ENCODE results near the gene ING2. TPM values are rescaled to one million over a fixed set of nuclear protein-coding genes. Genes with fewer than 3 reads are reported as not detected.

The ING2 gene
- total RNA-seq, 5 donors from 2014 or later (not counting 1 experiment from before 2014, with no cell fraction given): 5.0 to 14.0 (median 7.6) TPM

DNA sequence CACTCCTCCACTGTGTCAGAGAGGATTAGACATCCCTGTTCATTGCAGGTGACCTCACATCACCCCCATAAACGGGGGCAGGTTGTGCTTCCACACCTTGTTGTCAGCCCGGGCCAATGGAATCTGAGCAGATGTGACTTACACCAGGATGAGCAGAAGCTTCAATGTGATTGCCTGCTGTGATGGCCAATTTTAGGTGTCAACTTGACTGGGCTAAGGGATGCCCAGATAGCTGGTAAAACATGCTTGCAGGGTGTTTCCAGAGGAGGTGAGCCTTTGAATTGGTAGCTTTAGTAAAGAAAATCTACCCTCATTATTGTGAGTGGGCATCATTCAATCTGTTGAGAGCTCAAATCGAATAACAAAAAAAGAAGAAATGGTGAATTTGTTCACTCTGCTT is 52.1 kb downstream of the ING2 start:
- Histone ChIP-seq H3K9me3 (no peaks in the 10 kb centered on the region), H3K27me3 (replicated peaks in 1 of 2; ENCODE audit: control insufficient read depth in 2 of 2, extremely low read depth in 1 of 2, insufficient read depth in 2 of 2, low read length in 1 of 2) (peaks cover 0 to 5% of the 10 kb centered on the region in 2 experiments), H3K27ac (ENCODE audit: low read length) (no peak overlapping the region), H3K36me3 (ENCODE audit: control insufficient read depth in 2 of 2, extremely low read depth in 1 of 2, insufficient read depth in 1 of 2, low read length in 1 of 2) (no peaks in the 10 kb centered on the region), H3K4me3 (ENCODE audit: control insufficient read depth in 1 of 2, extremely low read depth in 1 of 2, low read length in 1 of 2) (no peak overlapping the region), H3K4me1 (ENCODE audit: control insufficient read depth in 1 of 2, extremely low read depth in 1 of 2, insufficient read depth in 2 of 2, low read length in 2 of 2) (no peaks in the 10 kb centered on the region)
- DNase-seq (no peak), ATAC-seq (replicated peaks in 1 of 4) (no peak)
- Mint-ChIP-seq H3K27ac (no peak overlapping the region), H3K9me3 (no peaks in the 10 kb centered on the region), H3K4me3 (no peak overlapping the region), H3K36me3 (no peaks in the 10 kb centered on the region), H3K4me1 (no peaks in the 10 kb centered on the region), H3K27me3 (peaks cover 0 to 15% of the 10 kb centered on the region in 2 donors)
- ChIA-PET CTCF (no interaction called here), POLR2A (no interaction called here)
- 83% methylated on average over 1 of the region's 3 CpGs for WGBS (ENCODE audit: insufficient coverage)

DNA sequence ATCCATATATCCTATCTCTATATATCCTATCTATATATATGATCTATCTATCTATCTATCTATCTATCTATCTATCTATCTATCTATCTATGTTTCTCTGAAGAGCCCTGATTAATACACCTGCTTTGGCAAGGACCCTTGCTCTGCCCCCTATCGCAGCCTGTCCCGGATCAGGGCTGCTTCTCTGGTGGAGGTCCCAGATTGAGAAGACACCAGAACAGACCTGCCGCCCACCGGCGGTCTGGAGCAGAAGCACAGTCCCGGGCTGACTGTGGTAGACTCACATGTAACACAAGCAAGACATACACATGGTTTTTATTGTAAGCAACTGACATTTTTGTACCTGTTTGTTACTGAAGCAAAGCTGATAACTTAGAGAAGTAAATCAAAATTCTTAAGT is 52.8 kb downstream of the ING2 start:
- WGBS (ENCODE audit: insufficient coverage): 97% methylated on average over 3 of the region's 6 CpGs
- H3K36me3 Mint-ChIP-seq: no peaks in the 10 kb centered on the region
- POLR2A ChIA-PET: no interaction called here

DNA sequence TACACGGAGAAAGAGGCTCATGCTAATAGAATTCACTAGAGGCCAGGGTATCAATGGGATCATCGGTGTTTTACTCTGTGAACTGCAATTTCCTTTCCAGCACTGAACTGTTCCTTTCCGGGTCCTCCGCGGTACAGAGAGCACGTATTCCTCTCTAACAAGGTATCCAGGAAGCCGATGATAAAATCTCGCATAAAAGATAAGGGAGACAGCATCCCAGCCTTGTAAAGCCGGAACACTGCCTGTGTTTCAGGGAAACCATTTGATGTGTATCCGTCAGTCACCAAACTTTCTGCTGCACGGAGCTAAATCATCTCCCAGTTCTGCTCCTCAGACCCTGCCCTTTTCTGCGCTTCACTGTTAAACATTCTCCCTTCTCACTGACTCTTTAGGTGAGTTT is 54.0 kb downstream of the ING2 start:
- H3K27ac Mint-ChIP-seq: no peak overlapping the region
- H3K4me3 ChIP-seq (ENCODE audit: control insufficient read depth in 1 of 2, extremely low read depth in 1 of 2, low read length in 1 of 2): no peak overlapping the region
- 84% methylated on average over 9 of the region's 12 CpGs for WGBS (ENCODE audit: insufficient coverage)

More for the DNA sequence above, 52.8 kb downstream of the ING2 start:
- Mint-ChIP-seq H3K9me3 (no peaks in the 10 kb centered on the region), H3K27me3 (peaks cover 0 to 15% of the 10 kb centered on the region in 2 donors), H3K27ac (no peak overlapping the region), H3K4me3 (no peak overlapping the region), H3K4me1 (no peaks in the 10 kb centered on the region)
- no peaks in the 10 kb centered on the region for H3K4me1 ChIP-seq (ENCODE audit: control insufficient read depth in 1 of 2, extremely low read depth in 1 of 2, insufficient read depth in 2 of 2, low read length in 2 of 2)
- no peak overlapping the region for H3K4me3 ChIP-seq (ENCODE audit: control insufficient read depth in 1 of 2, extremely low read depth in 1 of 2, low read length in 1 of 2)
- CTCF ChIA-PET: no interaction called here
- ATAC-seq (replicated peaks in 1 of 4): no peak
- peak in 1 of 35 experiments; percentile 15 for DNase-seq
- H3K27me3 ChIP-seq (replicated peaks in 1 of 2; ENCODE audit: control insufficient read depth in 2 of 2, extremely low read depth in 1 of 2, insufficient read depth in 2 of 2, low read length in 1 of 2): peaks cover 0 to 5% of the 10 kb centered on the region in 2 experiments
- no peaks in the 10 kb centered on the region for H3K36me3 ChIP-seq (ENCODE audit: control insufficient read depth in 2 of 2, extremely low read depth in 1 of 2, insufficient read depth in 1 of 2, low read length in 1 of 2)
- no peak overlapping the region for H3K27ac ChIP-seq (ENCODE audit: low read length)
- no peaks in the 10 kb centered on the region for H3K9me3 ChIP-seq

DNA sequence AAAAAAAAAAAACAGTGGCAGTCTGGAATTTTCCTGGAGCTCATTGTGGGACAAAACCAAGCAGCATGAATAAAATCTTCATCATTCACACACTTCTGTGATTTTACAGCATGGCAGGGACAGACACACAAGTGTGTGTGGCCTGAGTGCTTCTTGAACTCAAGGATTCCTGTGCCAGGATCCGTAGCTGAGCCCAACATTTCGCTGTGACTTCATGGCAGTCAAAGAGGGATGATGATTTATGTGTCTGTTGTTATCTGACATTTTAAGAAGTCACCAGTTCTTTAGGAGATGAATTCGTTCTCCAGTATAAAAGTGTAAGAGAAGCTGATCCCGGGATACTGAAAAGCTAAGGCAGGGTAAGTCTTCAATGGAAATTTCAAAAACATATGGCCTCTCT is 57.0 kb downstream of the ING2 start:
- Mint-ChIP-seq H3K27me3 (peaks cover 11 to 17% of the 10 kb centered on the region in 2 donors), H3K4me3 (no peak overlapping the region), H3K36me3 (no peaks in the 10 kb centered on the region), H3K4me1 (peaks cover 0 to 8% (median 7%) of the 10 kb centered on the region in 3 donors), H3K27ac (no peak overlapping the region), H3K9me3 (no peaks in the 10 kb centered on the region)
- 75% methylated on average over 3 of the region's 4 CpGs for WGBS (ENCODE audit: insufficient coverage)
- peaks cover 0 to 6% of the 10 kb centered on the region in 2 experiments for H3K4me1 ChIP-seq (ENCODE audit: control insufficient read depth in 1 of 2, extremely low read depth in 1 of 2, insufficient read depth in 2 of 2, low read length in 2 of 2)
- no peaks in the 10 kb centered on the region for H3K36me3 ChIP-seq (ENCODE audit: control insufficient read depth in 2 of 2, extremely low read depth in 1 of 2, insufficient read depth in 1 of 2, low read length in 1 of 2)
- no peak for ATAC-seq (replicated peaks in 1 of 4)
- H3K27me3 ChIP-seq (replicated peaks in 1 of 2; ENCODE audit: control insufficient read depth in 2 of 2, extremely low read depth in 1 of 2, insufficient read depth in 2 of 2, low read length in 1 of 2): peaks cover 0 to 14% of the 10 kb centered on the region in 2 experiments
- DNase-seq: no peak
- no peak overlapping the region for H3K27ac ChIP-seq (ENCODE audit: low read length)
- ChIA-PET POLR2A (no interaction called here), CTCF (interaction anchor here in 1 of 2 donors (0.9 kb wide), 1 partner anchor 42 kb away, joined by 3 read pairs; no protein-coding TSS in a partner anchor)
- no peaks in the 10 kb centered on the region for H3K9me3 ChIP-seq
- H3K4me3 ChIP-seq (ENCODE audit: control insufficient read depth in 1 of 2, extremely low read depth in 1 of 2, low read length in 1 of 2): no peak overlapping the region

More for the DNA sequence above, 54.0 kb downstream of the ING2 start:
- Mint-ChIP-seq H3K4me3 (no peak overlapping the region), H3K36me3 (no peaks in the 10 kb centered on the region), H3K9me3 (no peaks in the 10 kb centered on the region), H3K27me3 (peaks cover 3 to 18% of the 10 kb centered on the region in 2 donors), H3K4me1 (no peaks in the 10 kb centered on the region)
- H3K4me1 ChIP-seq (ENCODE audit: control insufficient read depth in 1 of 2, extremely low read depth in 1 of 2, insufficient read depth in 2 of 2, low read length in 2 of 2): no peaks in the 10 kb centered on the region
- DNase-seq (no peak), ATAC-seq (replicated peaks in 1 of 4) (no peak)
- H3K27me3 ChIP-seq (replicated peaks in 1 of 2; ENCODE audit: control insufficient read depth in 2 of 2, extremely low read depth in 1 of 2, insufficient read depth in 2 of 2, low read length in 1 of 2): peaks cover 0 to 5% of the 10 kb centered on the region in 2 experiments
- ChIA-PET POLR2A (no interaction called here), CTCF (no interaction called here)
- no peak overlapping the region for H3K27ac ChIP-seq (ENCODE audit: low read length)
- no peaks in the 10 kb centered on the region for H3K36me3 ChIP-seq (ENCODE audit: control insufficient read depth in 2 of 2, extremely low read depth in 1 of 2, insufficient read depth in 1 of 2, low read length in 1 of 2)
- H3K9me3 ChIP-seq: no peaks in the 10 kb centered on the region

Other genes starting within 250 kb of the ING2 start
- gene CLDN22, start 184.8 kb upstream of the ING2 start, total RNA-seq: not detected
- gene CLDN24, start 182.6 kb upstream of the ING2 start, total RNA-seq: not detected
- 10 to 100 TPM; 33.0 to 46.6 (median 42.7) TPM for gene CDKN2AIP, start 60.4 kb upstream of the ING2 start, total RNA-seq
- gene RWDD4, start 154.1 kb downstream of the ING2 start, total RNA-seq: 10 to 100 TPM in 3 of 5 donors, 1 to 10 TPM in 2; 7.9 to 12.2 (median 11.0) TPM
- gene TRAPPC11, start 154.2 kb downstream of the ING2 start, total RNA-seq: 10 to 100 TPM; 28.0 to 50.6 (median 38.3) TPM